Measurements from ENCODE around the gene EPHB1.
A peak's percentile ranks its signal among the peaks of the same experiment; 100 is the strongest.

EPHB1 gene

GRCh38 chr3:134794950-134795745 is at the start of gene EPHB1:
Gene EPHB1 (plus strand): TSS chr3:134795260.
- DNase-seq: peak; percentile 56

DNA sequence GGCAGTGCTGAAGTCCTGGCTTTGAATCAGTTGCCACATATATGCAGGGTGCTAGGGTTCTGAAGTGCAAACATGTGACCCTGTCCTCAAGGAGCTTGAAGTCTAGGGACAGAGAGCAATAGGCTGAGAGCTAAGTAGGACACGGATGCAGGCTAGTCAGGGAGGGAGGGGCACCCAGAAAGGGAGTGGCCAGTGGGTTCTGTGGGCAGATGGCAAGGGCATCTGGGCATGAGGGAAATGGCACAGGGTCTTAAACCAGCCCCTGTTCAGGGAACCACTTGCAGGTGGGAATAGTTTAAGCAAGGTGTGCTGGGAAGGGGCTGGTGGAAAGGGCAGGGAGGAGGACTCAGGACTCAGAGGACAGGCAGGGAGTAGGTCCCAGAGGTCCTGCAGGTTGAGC is 46.4 kb upstream of the EPHB1 start:
- DNase-seq: no peak

GRCh38 chr3:134749174-134749573 is 45.9 kb upstream of the EPHB1 start:
- DNase-seq: no peak

DNA sequence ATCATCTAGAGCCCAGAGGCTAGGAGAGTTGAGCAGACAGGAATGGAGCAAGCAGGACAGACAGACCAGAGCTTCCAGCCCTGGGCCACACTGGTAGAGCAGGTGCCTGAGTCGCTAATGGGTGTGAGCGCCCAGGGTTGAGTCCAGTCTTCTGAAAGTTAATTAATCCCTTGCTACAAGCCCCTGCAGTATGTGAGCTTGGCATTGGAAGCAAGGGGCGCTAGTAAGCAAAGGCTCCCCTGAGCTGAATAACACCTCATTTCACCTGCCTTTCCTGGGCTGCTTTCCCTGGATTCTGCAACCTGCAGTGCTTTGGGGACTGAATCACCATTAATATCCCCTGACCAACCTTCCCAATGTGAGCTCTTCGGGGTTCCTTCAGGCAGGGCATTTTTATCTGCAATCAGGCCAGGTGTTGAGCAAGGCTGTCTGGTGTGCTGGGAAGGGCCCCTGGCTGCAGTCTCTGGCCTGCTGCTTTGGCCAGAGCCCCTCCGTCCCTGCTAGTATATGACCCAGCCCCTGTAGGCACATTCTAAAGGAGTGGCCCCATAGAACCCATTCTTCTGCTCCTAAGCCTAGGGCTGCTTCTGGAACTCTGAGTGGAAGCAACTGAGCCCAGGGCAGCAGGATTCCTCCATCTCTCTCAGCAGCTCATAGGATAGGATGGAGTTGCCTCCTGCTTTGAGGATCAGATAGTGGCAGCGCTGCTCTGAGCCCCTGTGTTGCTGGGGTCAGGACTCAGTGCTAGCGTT is 45.1 kb upstream of the EPHB1 start:
- DNase-seq: no peak

- no peak for DNase-seq
Measured at GRCh38 chr3:134751831-134752230, 43.2 kb upstream of the EPHB1 start.

DNA sequence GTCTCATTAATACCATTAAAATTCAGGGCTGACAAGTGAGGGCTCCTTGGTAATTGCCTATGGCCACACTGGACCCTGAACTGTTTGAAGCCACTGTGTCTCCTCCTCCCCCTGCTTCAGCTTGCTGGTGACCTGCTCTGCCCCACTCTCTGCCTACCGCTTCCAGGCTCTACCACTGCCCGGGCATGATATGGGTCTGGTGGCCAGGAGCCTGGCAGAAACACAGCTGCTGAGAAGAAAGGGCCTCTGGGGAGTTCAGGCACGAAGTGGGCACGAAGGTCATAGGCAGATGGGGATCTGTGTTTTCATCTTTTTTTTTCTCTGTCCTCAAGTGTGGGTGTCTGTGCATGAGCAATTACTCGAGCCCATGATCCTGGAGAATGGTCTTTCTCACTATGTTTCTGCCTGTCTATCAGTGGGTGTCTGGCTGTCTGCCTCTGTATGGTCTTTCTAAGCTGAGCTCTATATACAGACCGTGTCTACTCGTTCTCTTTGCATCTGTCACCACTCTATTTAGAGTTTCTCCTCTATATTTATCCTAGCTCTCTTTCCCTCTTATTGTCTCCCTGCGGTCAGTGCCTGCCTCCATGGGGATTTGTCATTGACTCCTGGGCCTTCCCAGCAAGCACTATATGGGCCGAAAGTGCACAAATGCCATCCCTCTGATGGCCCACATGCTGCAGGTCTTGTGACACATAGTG is 42.1 kb upstream of the EPHB1 start:
- no peak for DNase-seq

DNA sequence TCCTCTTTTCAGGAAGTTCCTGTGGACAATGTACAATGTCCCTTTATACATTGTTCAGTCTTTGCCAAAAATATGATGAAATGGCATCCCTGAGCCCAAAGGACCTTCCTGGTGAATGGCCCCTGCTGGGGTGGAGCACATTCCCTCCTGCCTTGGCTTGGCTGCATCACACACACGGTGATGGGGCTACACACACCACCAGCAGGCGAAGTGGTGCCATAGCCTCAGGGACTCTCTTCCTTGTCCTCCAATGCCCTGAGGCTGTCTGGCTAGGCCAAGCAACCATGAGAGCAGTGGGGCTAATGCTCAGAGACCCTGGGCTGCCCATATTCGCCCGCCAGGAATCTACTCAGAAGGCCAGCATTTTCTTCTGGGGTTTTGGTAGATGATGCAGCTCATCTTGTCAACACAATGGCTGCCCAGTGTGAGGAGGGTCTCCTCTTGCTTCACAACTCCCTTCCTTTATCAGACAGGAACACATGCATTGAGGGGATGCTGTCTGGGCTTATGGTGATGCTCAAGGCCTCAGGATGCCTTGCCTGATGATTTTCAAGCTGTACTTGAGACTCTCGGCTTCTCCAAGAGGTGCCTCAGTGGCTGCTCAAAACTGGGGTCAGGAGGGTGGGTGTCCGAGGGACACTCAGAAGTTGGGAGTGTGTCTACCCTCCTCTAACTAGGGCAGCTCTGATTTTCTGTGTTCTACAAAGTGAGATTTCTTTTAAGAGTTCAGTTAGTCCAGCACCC is 40.9 kb upstream of the EPHB1 start:
- DNase-seq: no peak

DNA sequence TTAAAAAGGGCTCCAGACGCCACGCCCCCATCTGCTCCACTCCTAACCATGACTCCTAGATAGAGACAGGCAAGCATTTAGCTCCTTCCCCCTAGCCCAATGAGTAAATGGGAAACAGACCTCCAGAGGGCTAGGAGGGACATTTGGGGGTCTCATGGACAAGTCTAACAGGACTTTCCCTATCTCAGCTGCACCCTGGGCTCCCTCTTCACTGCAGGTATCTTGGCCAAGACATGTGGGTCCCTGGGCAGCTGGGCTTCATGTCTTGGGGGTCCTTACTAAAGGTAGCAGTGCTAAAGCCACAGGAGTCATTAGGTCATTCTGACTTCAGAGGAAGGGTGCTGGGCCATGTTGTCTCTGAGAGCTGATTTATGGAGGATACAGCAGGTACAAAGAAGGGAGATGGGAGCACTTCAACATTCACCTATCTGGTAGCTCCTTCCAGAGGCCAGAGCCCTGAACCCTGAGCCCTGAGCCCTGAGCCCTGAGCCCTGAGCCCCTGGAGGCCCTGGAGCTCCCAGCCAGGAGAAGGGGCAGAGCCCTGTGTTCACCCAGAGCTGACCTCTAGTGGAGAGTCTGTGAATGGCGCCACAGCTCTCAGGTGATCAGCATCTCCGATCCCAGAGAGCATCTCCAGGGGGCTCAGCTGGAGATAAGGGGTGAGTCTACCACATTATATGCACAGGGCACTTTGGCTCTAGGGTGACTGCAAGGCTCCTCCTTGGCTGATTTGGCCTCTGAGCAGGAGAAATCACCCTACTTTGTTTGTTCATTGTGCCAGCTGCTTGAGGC is 40.1 kb upstream of the EPHB1 start:
- peak; percentile 18 for DNase-seq

GRCh38 chr3:134755821-134756220 is 39.2 kb upstream of the EPHB1 start:
- DNase-seq: no peak

- DNase-seq: no peak
Measured at GRCh38 chr3:134757549-134758069, 37.5 kb upstream of the EPHB1 start.

GRCh38 chr3:134761213-134761612 is 33.8 kb upstream of the EPHB1 start:
- no peak for DNase-seq

DNA sequence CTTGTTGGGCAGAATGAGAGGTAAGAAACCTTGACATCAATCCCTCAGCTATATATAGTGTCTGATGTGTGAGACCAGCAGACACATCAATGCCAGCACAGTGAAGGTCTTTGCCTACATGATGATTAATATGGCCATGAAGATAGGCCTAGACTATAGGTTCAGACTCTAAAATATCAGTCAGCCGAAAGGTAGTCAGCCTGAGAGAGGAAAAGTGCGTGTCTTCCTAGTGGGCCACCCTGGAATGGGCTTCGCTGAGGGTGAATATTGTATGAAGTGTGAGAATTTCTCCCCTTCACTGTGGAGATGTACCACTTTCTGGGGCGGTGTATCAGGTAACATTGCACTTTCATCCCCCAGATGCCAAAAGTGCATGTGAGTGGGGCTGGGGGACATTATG is 33.0 kb upstream of the EPHB1 start:
- DNase-seq: no peak

DNA sequence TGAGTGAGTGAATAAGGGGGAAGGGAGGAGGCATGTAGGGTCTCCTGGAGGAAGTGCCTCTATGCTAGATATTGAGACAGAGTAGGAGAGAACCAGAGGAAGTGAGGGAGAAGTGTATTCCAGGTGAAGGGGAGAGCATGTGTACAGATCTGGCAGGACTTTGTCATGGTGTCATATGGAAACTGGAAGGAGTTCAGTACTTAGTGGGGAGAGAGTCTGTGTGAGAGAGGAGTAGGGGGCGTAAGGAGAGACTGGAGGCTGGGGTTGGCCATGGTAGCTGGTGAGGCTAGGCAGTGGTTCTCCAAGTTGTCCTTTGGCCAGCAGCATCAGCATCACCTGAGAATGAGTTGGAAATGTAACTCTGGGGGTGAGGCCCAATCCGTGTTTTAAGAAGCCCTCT is 29.6 kb upstream of the EPHB1 start:
- DNase-seq: no peak

GRCh38 chr3:134766290-134766689 is 28.8 kb upstream of the EPHB1 start:
- no peak for DNase-seq

- no peak for DNase-seq
Measured at GRCh38 chr3:134768116-134768515, 26.9 kb upstream of the EPHB1 start.

- no peak for DNase-seq
Measured at GRCh38 chr3:134768837-134769236, 26.2 kb upstream of the EPHB1 start.

- no peak for DNase-seq
Measured at GRCh38 chr3:134769287-134769868, 25.7 kb upstream of the EPHB1 start.

DNA sequence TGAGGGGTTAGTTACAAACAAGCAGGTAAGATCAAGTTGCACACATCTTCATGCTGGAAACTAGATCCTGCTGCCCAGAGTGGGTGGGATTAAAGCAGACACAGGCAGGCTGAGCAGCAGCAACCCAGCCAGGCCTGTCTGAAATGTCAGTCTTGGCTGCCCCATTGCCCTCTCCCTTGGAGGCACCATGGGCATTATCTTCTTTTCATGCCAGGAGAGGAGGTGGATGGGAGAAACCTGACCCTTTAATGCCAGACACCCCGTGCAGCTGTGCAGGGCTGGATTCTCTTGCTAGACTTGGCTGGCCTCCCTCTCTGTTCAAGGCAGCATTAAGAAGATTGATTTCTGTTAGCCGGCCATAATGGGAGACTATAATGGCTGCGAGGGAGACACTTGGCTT is 23.0 kb upstream of the EPHB1 start:
- no peak for DNase-seq

DNA sequence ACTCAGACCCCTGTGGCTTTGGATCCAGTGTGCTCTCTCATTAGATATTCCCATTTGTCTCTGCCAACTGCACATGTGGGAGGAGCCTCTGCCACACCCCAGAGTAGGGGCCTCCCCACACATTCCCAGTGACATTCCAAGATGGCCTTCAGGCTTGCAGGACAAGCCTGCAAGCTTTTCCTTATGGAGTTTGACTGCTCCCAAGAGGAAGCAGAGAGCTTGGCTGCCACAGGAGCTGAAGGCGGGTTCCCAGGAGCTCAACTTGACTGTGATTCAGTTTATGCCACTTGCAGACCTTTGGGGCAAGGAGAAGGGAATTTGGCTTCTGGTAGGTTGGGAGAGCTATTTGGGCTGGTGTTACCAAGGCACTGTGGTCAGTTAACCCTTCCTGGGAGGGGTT is 22.5 kb upstream of the EPHB1 start:
- DNase-seq: no peak

GRCh38 chr3:134775831-134776230 is 19.2 kb upstream of the EPHB1 start:
- DNase-seq: no peak

- DNase-seq: no peak
Measured at GRCh38 chr3:134776518-134776917, 18.5 kb upstream of the EPHB1 start.

GRCh38 chr3:134777341-134777740 is 17.7 kb upstream of the EPHB1 start:
- no peak for DNase-seq

Data from NK-92 treated with Interleukin-12 subunit alpha and Interleukin-12 subunit beta, amount 100 ng/mL, for 24 hours (cell line).